ENCODE data around the gene PAQR6. TPM values are rescaled to one million over a fixed set of nuclear protein-coding genes. Genes with fewer than 3 reads are reported as not detected.

Gene PAQR6
- total RNA-seq, 4 donors from 2014 or later, result 2.0 to 8.4 (median 4.6) TPM

DNA sequence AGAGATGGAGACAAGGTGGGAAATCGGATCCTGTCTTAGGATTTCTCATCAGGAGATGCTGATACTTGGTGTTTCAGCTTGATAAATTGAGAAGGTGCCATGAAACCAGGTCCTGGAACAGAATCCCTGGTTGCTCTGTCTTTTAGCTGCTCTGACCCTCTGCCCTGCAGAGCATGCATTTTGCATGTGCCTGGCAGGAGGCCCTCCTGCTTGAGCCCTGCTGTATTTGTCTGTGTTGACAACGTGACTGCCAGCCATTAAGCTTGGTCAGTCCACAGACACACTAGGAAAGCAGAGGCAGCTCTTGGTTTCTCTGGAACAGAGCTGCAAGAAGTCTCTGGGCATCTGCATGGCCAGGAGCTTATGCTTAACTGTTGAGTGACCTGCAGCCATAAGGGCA lies 51.4 kb downstream of the PAQR6 start:
- TF ChIP-seq CTCF (IDR thresholded peaks at IDR 0.05) (no peak), POLR2A (IDR thresholded peaks at IDR 0.05) (no peak)
- WGBS, 2 donors, result 63 to 64% methylated on average over 2 of the region's 2 CpGs

DNA sequence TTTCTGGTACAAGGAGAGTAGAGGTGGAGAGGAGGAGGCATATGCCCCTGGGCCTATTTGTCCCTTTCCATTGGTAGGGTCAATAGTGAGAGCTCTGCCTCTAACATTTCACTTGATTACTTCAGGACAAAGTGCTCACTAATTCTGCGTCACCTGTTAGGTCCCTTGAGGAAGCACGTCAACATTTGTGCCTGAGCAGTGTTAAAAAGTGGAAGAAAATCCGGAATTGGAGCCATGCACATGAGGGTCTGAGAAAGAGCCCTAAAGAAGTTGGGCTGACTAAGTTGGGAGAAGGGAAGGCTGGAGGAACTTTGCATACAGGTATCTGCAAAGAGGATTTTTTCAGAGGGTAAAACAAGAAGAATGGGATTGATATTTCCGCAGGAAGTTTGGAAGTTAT lies 52.0 kb downstream of the PAQR6 start:
- 63 to 69% methylated on average over 4 of the region's 4 CpGs for WGBS, 2 donors
- DNase-seq (ENCODE audit: low spot score in 2 of 2), result no peak
- TF ChIP-seq CTCF (IDR thresholded peaks at IDR 0.05) (no peak), POLR2A (IDR thresholded peaks at IDR 0.05) (no peak)
- intact Hi-C loops (cut with DNase I; ENCODE audit: low total_unique reads), result no loop called here
- H3K4me3 ChIP-seq (ENCODE audit: low read depth, poor library complexity, severe bottlenecking), result no peak overlapping the region

More for the DNA sequence above, 51.4 kb downstream of the PAQR6 start:
- no peak overlapping the region for H3K4me3 ChIP-seq (ENCODE audit: low read depth, poor library complexity, severe bottlenecking)
- intact Hi-C loops (cut with DNase I; ENCODE audit: low total_unique reads), result no loop called here
- no peak for DNase-seq (ENCODE audit: low spot score in 2 of 2)

DNA sequence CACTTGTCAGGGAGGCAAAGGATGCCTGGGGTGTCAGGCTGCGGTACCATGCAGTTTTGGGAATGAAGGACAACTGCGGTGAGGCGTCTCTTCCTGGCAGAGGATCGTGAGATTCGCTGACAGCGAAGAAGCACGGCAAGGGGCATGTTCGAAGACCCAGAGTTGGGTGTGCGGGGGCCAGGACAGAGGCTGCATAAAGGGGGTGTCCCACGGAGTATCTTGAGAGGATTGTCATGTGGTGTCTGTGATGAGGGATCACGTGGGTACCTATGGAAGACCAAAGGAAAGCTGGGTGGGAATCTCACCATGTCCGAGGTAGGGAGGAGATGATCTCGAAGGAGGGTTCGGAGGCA lies 53.6 kb downstream of the PAQR6 start:
- TF ChIP-seq POLR2A (IDR thresholded peaks at IDR 0.05) (no peak), CTCF (IDR thresholded peaks at IDR 0.05) (no peak)
- peak in 1 of 2 donors; percentile 87 for DNase-seq (ENCODE audit: low spot score in 2 of 2)
- intact Hi-C loops (cut with DNase I; ENCODE audit: low total_unique reads), result no loop called here

GRCh38 chr1:156193488-156194299 lies 54.2 kb downstream of the PAQR6 start, which contains the start of gene SLC25A44:
Gene SLC25A44 (plus strand): TSS chr1:156194104. CDS start chr1:156199848, 5,744 bp downstream.
- DNase-seq (ENCODE audit: low spot score in 2 of 2), result peak; percentile 98 to 99
- 1 to 4% methylated on average over 45 to 52 of the region's 59 CpGs for WGBS, 2 donors
- intact Hi-C loops (cut with DNase I; ENCODE audit: low total_unique reads), result no loop called here
- H3K4me3 ChIP-seq (ENCODE audit: low read depth, poor library complexity, severe bottlenecking), result peak within 1 kb of the TSS; percentile 74
- no peak for TF ChIP-seq POLR2A (IDR thresholded peaks at IDR 0.05)
- TF ChIP-seq CTCF (IDR thresholded peaks at IDR 0.05), result no peak

More for the DNA sequence above, 53.6 kb downstream of the PAQR6 start:
- H3K4me3 ChIP-seq (ENCODE audit: low read depth, poor library complexity, severe bottlenecking), result peak overlapping the region; percentile 74
- WGBS, 2 donors, result 9 to 12% methylated on average over 14 of the region's 14 CpGs

Other genes with a start within 250 kb of the PAQR6 start
- gene SSR2, start 227.1 kb downstream of the PAQR6 start, total RNA-seq, result 100 to 1,000 TPM; 113 to 215 (median 185) TPM
- 10 to 100 TPM; 19.8 to 31.0 (median 26.9) TPM for gene UBQLN4, start 194.3 kb downstream of the PAQR6 start, total RNA-seq
- gene LAMTOR2, start 193.3 kb downstream of the PAQR6 start, total RNA-seq, result 10 to 100 TPM; 41.8 to 64.5 (median 47.4) TPM
- 100 to 1,000 TPM; 211 to 281 (median 251) TPM for gene RAB25, start 186.9 kb downstream of the PAQR6 start, total RNA-seq
- 1 to 10 TPM in 1 of 4 donors, under 1 TPM in 3; 0.21 to 1.1 (median 0.67) TPM for gene MEX3A, start 165.6 kb downstream of the PAQR6 start, total RNA-seq
- gene LMNA, start 133.3 kb downstream of the PAQR6 start, total RNA-seq, result 100 to 1,000 TPM; 530 to 611 (median 555) TPM
- gene SEMA4A, start 94.5 kb downstream of the PAQR6 start, total RNA-seq, result 10 to 100 TPM; 30.5 to 45.4 (median 41.4) TPM
- gene SLC25A44, start 54.0 kb downstream of the PAQR6 start, total RNA-seq, result 10 to 100 TPM; 11.3 to 15.3 (median 13.3) TPM
- 10 to 100 TPM; 62.9 to 83.6 (median 71.1) TPM for gene PMF1, start 35.0 kb downstream of the PAQR6 start, total RNA-seq
- gene BGLAP, start 5.9 kb downstream of the PAQR6 start, total RNA-seq, result 1 to 10 TPM in 1 of 4 donors, under 1 TPM in 2, not detected in 1; 0.36 to 3.4 (median 0.69) TPM
- 10 to 100 TPM; 56.9 to 88.4 (median 61.0) TPM for gene SMG5, start 34.8 kb upstream of the PAQR6 start, total RNA-seq
- 100 to 1,000 TPM in 2 of 4 donors, 10 to 100 TPM in 2; 96.9 to 111 (median 101) TPM for gene TMEM79, start 36.3 kb upstream of the PAQR6 start, total RNA-seq
- gene GLMP, start 47.6 kb upstream of the PAQR6 start, total RNA-seq, result 10 to 100 TPM; 21.9 to 49.1 (median 34.5) TPM
- not detected for gene VHLL, start 51.3 kb upstream of the PAQR6 start, total RNA-seq
- gene CCT3, start 90.2 kb upstream of the PAQR6 start, total RNA-seq, result 100 to 1,000 TPM; 119 to 202 (median 150) TPM
- gene TSACC, start 90.5 kb upstream of the PAQR6 start, total RNA-seq, result 1 to 10 TPM in 1 of 4 donors, not detected in 3; 3.2 TPM
- 10 to 100 TPM in 1 of 4 donors, 1 to 10 TPM in 3; 3.5 to 14.2 (median 9.3) TPM for gene RHBG, start 121.2 kb upstream of the PAQR6 start, total RNA-seq

All from lower leg skin (tissue), 4 donors.